H9 (cell line): ENCODE results near the gene JAKMIP1. TPM values are rescaled to one million over a fixed set of nuclear protein-coding genes. Genes with fewer than 3 reads are reported as not detected.
"Not testable (repeated sequence)": the region's sequence is repeated elsewhere in the genome, so short reads cannot be mapped to it uniquely, and the experiment has no call there.

Source experiments
- DNase-seq: peaks from one replicate; pipeline ENCODE4 v3.0.0-alpha.2; 2017
- H2AFZ ChIP-seq: one replicate; pipeline ENCODE4 v1.6.1; 2013; ENCODE audit warnings: mild to moderate bottlenecking, low read length, control low read depth, moderate library complexity
- H2AK5ac ChIP-seq: 2 replicates; pipeline ENCODE4 v1.6.1; 2013; ENCODE audit warnings: low read length, control low read depth, mixed read lengths; ENCODE audit not compliant: insufficient read length
- H2BK120ac ChIP-seq: one replicate; pipeline ENCODE4 v1.6.1; 2013; ENCODE audit warnings: low read depth, mild to moderate bottlenecking, low read length, control low read depth, inconsistent platforms; ENCODE audit not compliant: poor library complexity, severe bottlenecking
- H2BK12ac ChIP-seq: 2 replicates; pipeline ENCODE4 v1.6.1; 2013; ENCODE audit warnings: low read length, control low read depth, mixed read lengths, low read depth; ENCODE audit not compliant: insufficient read length
- H2BK15ac ChIP-seq: 2 replicates; pipeline ENCODE4 v1.6.1; 2013; ENCODE audit warnings: low read depth, low read length, control low read depth
- H2BK20ac ChIP-seq: one replicate; pipeline ENCODE4 v1.6.1; 2013; ENCODE audit warnings: low read depth, mild to moderate bottlenecking, low read length, control low read depth, inconsistent platforms; ENCODE audit not compliant: poor library complexity, severe bottlenecking
- H2BK5ac ChIP-seq: 2 replicates; pipeline ENCODE4 v1.6.1; 2013; ENCODE audit warnings: low read length, control low read depth, mixed read lengths; ENCODE audit not compliant: insufficient read length
- H3K14ac ChIP-seq: 2 replicates; pipeline ENCODE4 v1.6.1; 2013; ENCODE audit warnings: low read length, control low read depth; ENCODE audit not compliant: insufficient read depth
- H3K18ac ChIP-seq: 2 replicates; pipeline ENCODE4 v1.6.1; 2013; ENCODE audit warnings: low read depth, mild to moderate bottlenecking, mixed read lengths, low read length, control low read depth; ENCODE audit not compliant: insufficient read length
- H3K23ac ChIP-seq: 2 replicates; pipeline ENCODE4 v1.6.1; 2013; ENCODE audit warnings: low read length, control low read depth, mixed read lengths, low read depth; ENCODE audit not compliant: insufficient read length
- H3K23me2 ChIP-seq: 2 replicates; pipeline ENCODE4 v1.6.1; 2013; ENCODE audit warnings: low read depth, mild to moderate bottlenecking, mixed read lengths, low read length, control low read depth; ENCODE audit not compliant: insufficient read length, poor library complexity, severe bottlenecking
- H3K27ac ChIP-seq: 2 replicates; pipeline ENCODE4 v1.5.1; 2013; ENCODE audit warnings: low read length, control low read depth, mixed read lengths, low read depth; ENCODE audit not compliant: insufficient read length
- H3K27me3 ChIP-seq: 2 replicates; pipeline ENCODE4 v1.6.1; 2013; ENCODE audit warnings: low read length, control low read depth, inconsistent platforms; ENCODE audit not compliant: insufficient read depth
- H3K4ac ChIP-seq: 2 replicates; pipeline ENCODE4 v1.6.1; 2013; ENCODE audit warnings: low read depth, mild to moderate bottlenecking, control low read depth, inconsistent platforms, low read length, moderate library complexity
- H3K4me1 ChIP-seq: 2 replicates; pipeline ENCODE4 v1.6.1; 2013; ENCODE audit warnings: low read length, control low read depth, inconsistent platforms; ENCODE audit not compliant: insufficient read depth
- H3K4me2 ChIP-seq: 2 replicates; pipeline ENCODE4 v1.6.1; 2013; ENCODE audit warnings: low read length, control low read depth, mixed read lengths; ENCODE audit not compliant: insufficient read length, insufficient read depth
- H3K56ac ChIP-seq: 2 replicates; pipeline ENCODE4 v1.6.1; 2013; ENCODE audit warnings: low read depth, mild to moderate bottlenecking, mixed read lengths, low read length, control low read depth; ENCODE audit not compliant: insufficient read length
- H3K79me1 ChIP-seq: 2 replicates; pipeline ENCODE4 v1.6.1; 2013; ENCODE audit warnings: low read depth, mild to moderate bottlenecking, moderate library complexity, low read length, control low read depth, inconsistent platforms; ENCODE audit not compliant: insufficient read depth, poor library complexity, severe bottlenecking
- H3K79me2 ChIP-seq: 2 replicates; pipeline ENCODE4 v1.6.1; 2013; ENCODE audit warnings: low read length, control low read depth, inconsistent platforms; ENCODE audit not compliant: insufficient read depth
- H3K9ac ChIP-seq: 2 replicates; pipeline ENCODE4 v1.6.1; 2013; ENCODE audit warnings: low read length, control low read depth, mixed read lengths; ENCODE audit not compliant: insufficient read length; ENCODE audit errors: extremely low read depth
- H3K9me3 ChIP-seq: one replicate; pipeline ENCODE4 v1.6.1; 2013; ENCODE audit warnings: low read depth, low read length, inconsistent platforms; ENCODE audit not compliant: control insufficient read depth
- H3T11ph ChIP-seq: one replicate; pipeline ENCODE4 v1.6.1; 2013; ENCODE audit warnings: mild to moderate bottlenecking, low read length, control low read depth, inconsistent platforms
- H4K20me1 ChIP-seq: one replicate; pipeline ENCODE4 v1.6.1; 2013; ENCODE audit not compliant: control insufficient read depth, insufficient read length, insufficient read depth
- H4K5ac ChIP-seq: 2 replicates; pipeline ENCODE4 v1.6.1; 2013; ENCODE audit warnings: low read depth, mild to moderate bottlenecking, mixed read lengths, low read length, control low read depth; ENCODE audit not compliant: insufficient read length
- H4K8ac ChIP-seq: replicated peaks from 2 replicates; pipeline ENCODE4 v1.6.1; 2013; ENCODE audit warnings: low read length, control low read depth, mixed read lengths, low read depth; ENCODE audit not compliant: insufficient read length
- H4K91ac ChIP-seq: 2 replicates; pipeline ENCODE4 v1.6.1; 2013; ENCODE audit warnings: low read depth, mild to moderate bottlenecking, moderate library complexity, mixed read lengths, low read length, control low read depth; ENCODE audit not compliant: insufficient read length
- H3K27ac Mint-ChIP-seq, 3 experiments: 2 replicates in 2 of 3; 3 replicates in 1 of 3; pipeline ENCODE4 v1.8.0; 2020 to 2021; ENCODE audit warnings: mixed read lengths in 3 of 3, mild to moderate bottlenecking in 1 of 3, moderate library complexity in 1 of 3
- H3K27me3 Mint-ChIP-seq: 2 replicates; pipeline ENCODE4 v1.8.0; 2021; ENCODE audit warnings: low read depth, mild to moderate bottlenecking, moderate library complexity, mixed read lengths
- H3K36me3 Mint-ChIP-seq, 3 experiments: 2 replicates in 2 of 3; 3 replicates in 1 of 3; pipeline ENCODE4 v1.8.0; 2020 to 2021; ENCODE audit warnings: low read depth in 3 of 3, mixed read lengths in 3 of 3; ENCODE audit not compliant: insufficient read depth in 1 of 3
- H3K4me1 Mint-ChIP-seq, 2 experiments: 2 replicates each; pipeline ENCODE4 v1.8.0; 2020; ENCODE audit warnings: mixed read lengths in 2 of 2
- H3K4me3 Mint-ChIP-seq, 2 experiments: 2 replicates in 1 of 2; 3 replicates in 1 of 2; pipeline ENCODE4 v1.8.0; 2020 to 2021; ENCODE audit warnings: mild to moderate bottlenecking in 2 of 2, mixed read lengths in 2 of 2, moderate library complexity in 1 of 2
- H3K9me3 Mint-ChIP-seq, 2 experiments: 2 replicates in 1 of 2; 3 replicates in 1 of 2; pipeline ENCODE4 v1.8.0; 2020; ENCODE audit warnings: mild to moderate bottlenecking in 2 of 2, mixed read lengths in 2 of 2, moderate library complexity in 1 of 2
- CTCF ChIP-seq: fragments of 200-600 bp; sonication (generic); conservative IDR thresholded peaks from 3 replicates; pipeline ENCODE4 v1.8.0; 2021; ENCODE audit warnings: antibody characterized with exemption, mild to moderate bottlenecking
- WGBS: extraction: QIAGEN DNeasy Blood & Tissue Kit; methylation state at CpG from one replicate; pipeline ENCODE4 v1.1.7; 2013; ENCODE audit warnings: missing lambda C conversion rate, low lambda C conversion rate, mixed read lengths; ENCODE audit not compliant: insufficient read length; ENCODE audit errors: extremely low coverage; 5-methylcytosine and 5-hydroxymethylcytosine counted together
- total RNA-seq: library from RNA; stranded (reverse); gene quantifications from 2 replicates; pipeline ENCODE4 v1.2.1, GENCODE V29; 2021

The JAKMIP1 gene
- total RNA-seq, 1 experiment from 2014 or later = 1.5 TPM

GRCh38 chr4:5993876-5994811 is 206.2 kb downstream of the JAKMIP1 start:
- no peak overlapping the region for H3K27ac ChIP-seq
- no peaks in the 10 kb centered on the region for H3K79me1 ChIP-seq
- no peaks in the 10 kb centered on the region for H3K4me1 ChIP-seq
- H4K8ac ChIP-seq = no peak overlapping the region
- Mint-ChIP-seq H3K27me3 (peaks cover 30% of the 10 kb centered on the region), H3K36me3 (no peaks in the 10 kb centered on the region), H3K27ac (no peak overlapping the region), H3K4me1 (no peaks in the 10 kb centered on the region; a peak in 2 of 4 replicates), H3K9me3 (no peaks in the 10 kb centered on the region), H3K4me3 (no peak overlapping the region)
- no peak overlapping the region for H3K56ac ChIP-seq
- H4K91ac ChIP-seq = no peak overlapping the region
- H3K23ac ChIP-seq = no peak overlapping the region
- no peak overlapping the region for H3K18ac ChIP-seq
- H3K9me3 ChIP-seq = no peaks in the 10 kb centered on the region
- DNase-seq = peak; percentile 24
- no peak overlapping the region for H4K5ac ChIP-seq
- no peak overlapping the region for H3K4ac ChIP-seq
- no peak overlapping the region for H3K14ac ChIP-seq
- H2BK5ac ChIP-seq = no peak overlapping the region
- no peaks in the 10 kb centered on the region for H3K27me3 ChIP-seq
- no peak overlapping the region for H2BK20ac ChIP-seq
- no peak for TF ChIP-seq CTCF
- no peak overlapping the region for H2AFZ ChIP-seq
- H3K79me2 ChIP-seq = no peaks in the 10 kb centered on the region
- H3T11ph ChIP-seq = no peak overlapping the region
- no peak overlapping the region for H2AK5ac ChIP-seq
- no peaks in the 10 kb centered on the region for H3K23me2 ChIP-seq
- H2BK15ac ChIP-seq = no peak overlapping the region
- no peak overlapping the region for H3K9ac ChIP-seq
- no peak overlapping the region for H2BK12ac ChIP-seq
- no CpG with 5 or more reads among the region's 23 CpGs for whole genome bisulfite sequencing
- H3K4me2 ChIP-seq = no peak overlapping the region
- no peaks in the 10 kb centered on the region for H4K20me1 ChIP-seq
- no peak overlapping the region for H2BK120ac ChIP-seq

- not testable (repeated sequence) for H3K14ac ChIP-seq, H3K4ac ChIP-seq, H2AFZ ChIP-seq, H2BK12ac ChIP-seq, H2BK15ac ChIP-seq, H4K5ac ChIP-seq, H3K56ac ChIP-seq, H2BK120ac ChIP-seq, H3K4me2 ChIP-seq, H3K4me1 Mint-ChIP-seq, H3K4me3 Mint-ChIP-seq, H2AK5ac ChIP-seq, H2BK5ac ChIP-seq, H3K4me1 ChIP-seq, H3K79me1 ChIP-seq, H3K27ac ChIP-seq, H3K23me2 ChIP-seq, H3K36me3 Mint-ChIP-seq, H4K8ac ChIP-seq, H3K18ac ChIP-seq, H3K27ac Mint-ChIP-seq, H3K79me2 ChIP-seq, H4K20me1 ChIP-seq, H2BK20ac ChIP-seq, H3K23ac ChIP-seq, H3K9me3 ChIP-seq, H3K9ac ChIP-seq, H3K9me3 Mint-ChIP-seq, H4K91ac ChIP-seq, H3T11ph ChIP-seq, H3K27me3 ChIP-seq
- peaks cover 30% of the 10 kb centered on the region for H3K27me3 Mint-ChIP-seq
- peak; percentile 13 for DNase-seq
- WGBS = no CpG with 5 or more reads among the region's 9 CpGs
Observed at GRCh38 chr4:5993346-5993745, 207.0 kb downstream of the JAKMIP1 start.
